Right renal cortex interstitium (tissue), 3 donors: Measurements from ENCODE around the gene STK11. TPM values are rescaled to one million over a fixed set of nuclear protein-coding genes. Genes with fewer than 3 reads are reported as not detected.
A peak's percentile ranks its signal among the peaks of the same experiment; 100 is the strongest.

Experiments
- DNase-seq, 3 donors: peaks; one replicate each; pipeline ENCODE4 v3.0.0-alpha.2; 2013; ENCODE audit warnings: low read depth in 3 of 3, low spot score in 2 of 3
- polyA plus RNA-seq, 3 donors: library from polyadenylated mRNA; unstranded; fragments of 120-200 nt; gene quantifications; one replicate each; pipeline ENCODE4 v1.2.1, GENCODE V29; 2013; ENCODE audit not compliant: insufficient read length in 3 of 3

The STK11 gene
- polyA plus RNA-seq, 3 donors: 55.4 to 60.2 (median 60.1) TPM

DNA sequence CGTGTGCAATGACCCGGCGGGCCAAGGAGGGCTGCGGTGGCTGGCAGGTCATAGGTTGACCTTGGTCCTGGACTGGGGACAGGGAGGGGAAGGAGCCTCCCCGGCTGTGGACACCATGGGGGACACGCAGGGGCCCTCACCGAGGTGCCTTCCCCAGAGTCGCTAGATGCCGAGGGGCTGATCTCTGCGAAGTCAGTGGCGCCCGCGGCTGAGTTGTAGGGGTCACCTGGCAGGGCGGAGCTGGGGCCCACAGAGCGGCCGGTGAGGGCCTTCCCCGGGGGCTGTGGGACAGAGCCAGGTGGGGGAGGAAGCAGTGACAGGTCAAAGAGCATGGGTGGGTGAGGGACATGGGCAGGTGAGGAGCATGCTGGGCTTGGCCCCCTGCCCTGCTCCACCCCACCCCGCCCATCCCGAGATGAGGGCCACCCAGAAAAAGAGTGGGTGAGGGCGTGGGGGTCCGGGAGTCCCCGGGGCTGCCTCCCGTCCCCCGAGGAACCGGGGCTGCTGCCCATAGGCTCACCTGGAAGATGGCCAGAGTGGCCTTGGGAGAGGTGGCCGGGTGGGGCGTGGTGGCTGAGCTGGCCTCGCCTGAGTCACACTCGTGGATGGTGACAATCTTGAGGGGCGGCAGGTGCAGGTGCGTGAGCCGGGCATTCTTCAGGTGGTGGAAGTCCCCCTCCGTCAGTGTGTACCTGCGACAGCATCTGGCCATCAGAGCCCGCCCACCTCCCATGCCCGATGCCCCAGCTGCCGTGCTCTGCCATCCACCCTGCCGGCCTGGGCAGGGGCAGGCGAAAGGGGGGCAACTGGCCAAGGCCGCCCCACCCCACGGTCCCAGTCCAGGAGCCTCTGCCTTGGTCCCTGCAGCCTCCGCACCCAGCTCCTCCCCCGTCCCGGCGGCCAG, 28.7 kb downstream of the STK11 start:
- DNase-seq: no peak

GRCh38 chr19:1234955-1235380, 29.4 kb downstream of the STK11 start:
- DNase-seq: no peak

- no peak for DNase-seq
These were observed 30.3 kb downstream of the STK11 start for GRCh38 chr19:1235625-1236538.

DNA sequence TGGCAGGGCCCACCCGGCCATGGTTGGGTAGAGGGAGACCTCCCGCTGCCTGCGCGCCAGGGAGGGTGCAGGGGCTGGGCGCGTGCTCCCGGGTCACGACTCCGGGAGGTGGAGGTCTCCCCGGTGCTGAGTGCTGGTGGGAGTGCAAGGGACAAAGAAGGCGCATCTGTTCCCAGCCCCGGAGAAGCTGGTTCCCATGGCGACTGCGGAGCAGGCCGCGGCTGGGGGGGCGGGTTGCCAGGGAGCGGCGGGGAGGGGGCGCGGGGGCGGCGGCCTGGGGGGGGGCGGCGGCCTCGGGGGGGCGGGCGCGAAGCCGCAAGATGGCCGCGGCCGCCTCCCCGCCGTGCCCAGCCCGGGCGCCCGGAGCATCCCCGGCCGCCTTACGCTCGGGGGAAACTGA, 31.0 kb downstream of the STK11 start:
- no peak for DNase-seq

- DNase-seq: no peak
These were observed 31.6 kb downstream of the STK11 start for GRCh38 chr19:1237027-1237659.

- DNase-seq: no peak
These were observed 32.3 kb downstream of the STK11 start, which contains the start of gene CBARP for GRCh38 chr19:1237754-1238368. TSS of gene CBARP (minus strand) at chr19:1238005. CDS start at chr19:1236100, 1,905 bp downstream.

DNA sequence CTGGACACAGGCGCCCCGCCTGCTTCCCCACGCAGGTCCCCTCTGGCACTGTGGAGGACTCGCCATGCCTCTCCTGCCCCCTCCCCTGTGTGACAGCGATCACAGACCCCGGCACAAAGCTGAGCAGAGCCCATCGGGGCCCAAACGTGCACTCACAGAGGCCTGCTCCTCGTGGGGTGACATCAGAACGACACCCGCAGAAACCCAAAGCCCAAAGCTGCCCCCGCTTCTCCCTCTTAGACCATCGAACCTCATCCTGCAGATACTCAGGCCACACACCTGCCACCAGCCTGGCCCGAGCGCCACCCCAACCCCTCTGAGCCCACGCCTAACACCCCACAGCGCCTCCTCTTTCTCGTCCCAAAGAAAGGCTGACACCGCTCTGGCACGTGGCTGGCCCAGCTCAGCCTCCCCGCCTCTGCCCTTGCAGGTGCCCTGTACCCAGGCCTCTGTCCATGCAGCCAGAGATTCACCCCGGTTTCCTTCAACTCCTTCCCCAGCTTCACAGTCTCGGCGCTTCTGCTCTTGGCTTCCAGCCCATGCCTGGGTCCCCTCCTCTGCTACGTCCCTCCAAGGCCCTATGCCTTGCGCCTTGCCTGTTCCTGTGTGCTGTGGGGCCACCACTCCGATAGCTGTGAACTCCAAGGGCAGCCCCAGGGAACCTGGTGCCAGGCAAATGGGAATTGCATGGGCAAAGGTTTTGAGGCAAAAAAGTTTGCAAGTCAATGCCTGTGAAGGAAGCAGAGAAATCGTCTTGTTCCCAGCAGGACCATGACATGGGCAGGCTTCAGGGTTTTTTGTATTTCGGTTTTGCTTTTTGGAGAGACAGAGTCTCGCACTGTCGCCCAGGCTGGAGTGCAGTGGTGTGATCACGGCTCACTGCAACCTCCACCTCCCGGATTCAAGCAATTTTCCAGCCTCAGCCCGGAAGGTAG, 33.1 kb downstream of the STK11 start:
- no peak for DNase-seq

GRCh38 chr19:1239420-1239795, 33.8 kb downstream of the STK11 start:
- DNase-seq: no peak

GRCh38 chr19:1239796-1240737, 34.5 kb downstream of the STK11 start:
- peak in 1 of 3 donors; percentile 78 for DNase-seq

DNA sequence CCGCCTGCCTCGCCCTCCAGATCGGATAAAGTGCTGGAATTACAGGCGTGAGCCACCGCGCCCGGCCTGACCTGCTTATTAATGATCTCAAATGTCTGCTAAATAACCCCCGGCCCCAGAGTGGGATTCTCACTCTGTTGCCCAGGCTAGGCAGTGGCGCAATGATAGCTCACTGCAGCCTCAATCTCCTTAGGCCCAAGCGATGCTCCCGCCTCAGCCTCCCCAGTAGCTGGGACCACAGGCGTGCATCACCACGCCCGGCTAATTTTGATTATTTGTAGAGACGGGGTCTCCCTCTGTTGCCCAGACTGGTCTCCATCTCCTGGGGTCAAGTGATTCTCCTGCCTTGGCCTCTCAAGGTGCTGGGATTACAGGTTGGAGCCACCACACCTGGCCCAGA, 35.3 kb downstream of the STK11 start:
- DNase-seq: no peak

DNA sequence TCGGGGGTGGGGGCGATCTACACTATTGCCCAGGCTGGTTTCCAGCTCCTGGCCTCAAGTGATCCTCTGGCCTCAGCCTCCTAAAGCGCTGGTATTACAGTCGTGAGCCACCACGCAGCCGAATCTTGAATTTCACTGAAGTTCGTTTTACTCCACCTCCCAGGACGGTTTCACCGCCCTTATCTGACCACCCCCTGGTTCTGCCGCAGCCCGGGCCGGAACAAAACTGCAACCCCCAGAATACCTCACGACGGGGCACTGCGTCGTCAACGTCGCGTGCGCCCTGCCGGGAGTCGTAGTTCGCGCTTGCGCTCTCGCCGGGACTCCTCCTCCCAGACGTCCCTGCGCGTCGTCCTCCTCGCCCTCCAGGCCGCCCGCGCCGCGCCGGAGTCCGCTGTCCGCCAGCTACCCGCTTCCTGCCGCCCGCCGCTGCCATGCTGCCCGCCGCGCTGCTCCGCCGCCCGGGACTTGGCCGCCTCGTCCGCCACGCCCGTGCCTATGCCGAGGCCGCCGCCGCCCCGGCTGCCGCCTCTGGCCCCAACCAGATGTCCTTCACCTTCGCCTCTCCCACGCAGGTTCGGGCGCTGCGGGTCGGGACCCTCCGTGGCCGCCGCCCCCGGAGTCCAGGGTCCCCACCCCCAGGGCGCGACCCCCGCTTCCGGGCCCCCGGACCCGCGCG, 36.0 kb downstream of the STK11 start, which contains the start of gene ATP5F1D:
Gene ATP5F1D (plus strand): TSS at position 335 of the 679 bp plus-strand sequence. CDS start 100 bp downstream, at position 435.
- DNase-seq: no peak

GRCh38 chr19:1243768-1244692, 38.5 kb downstream of the STK11 start:
- no peak for DNase-seq

- DNase-seq: no peak
These were observed 39.3 kb downstream of the STK11 start for GRCh38 chr19:1244693-1245451.

- DNase-seq: no peak
These were observed 40.1 kb downstream of the STK11 start for GRCh38 chr19:1245494-1246264.
